DMS79 treated with DMSO at 0.1 percent for 48 hours (cell line): ENCODE data around the gene FIBIN.
"Not testable (repeated sequence)": the region's sequence is repeated elsewhere in the genome, so short reads cannot be mapped to it uniquely, and the experiment has no call there.

Source experiments
- DNase-seq: peaks from one replicate; lab custom pipeline; 2025; lab: John Stamatoyannopoulos, UW

FIBIN gene

DNA sequence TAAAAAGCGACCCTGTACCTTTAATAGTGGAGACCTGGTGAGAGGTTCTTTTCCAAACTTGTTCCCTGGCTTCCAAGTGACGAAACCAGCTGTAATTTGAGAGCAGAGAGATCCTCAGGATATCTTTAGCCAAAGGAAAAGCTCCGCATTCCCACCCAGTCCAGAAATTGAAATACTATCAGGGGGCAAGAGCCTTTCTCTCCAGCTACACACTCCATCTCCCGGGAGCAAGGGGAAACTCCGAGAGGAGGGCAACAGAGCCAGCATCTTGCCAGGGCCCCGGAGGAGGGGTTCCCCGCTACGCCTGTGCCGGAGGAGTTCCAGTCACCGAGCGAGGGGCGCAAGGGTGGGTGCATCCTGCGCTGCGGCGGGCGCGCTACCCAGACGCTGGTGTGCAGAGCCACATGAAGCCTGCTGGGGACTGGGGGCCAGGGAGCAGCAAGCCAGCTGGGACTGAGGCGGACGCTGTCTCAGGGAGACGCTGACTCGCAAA is at the start of gene FIBIN:
FIBIN (plus strand) TSS at position 148 of the 493 bp plus-strand sequence. CDS start 415 bp downstream, outside the sequence.
- no peak for DNase-seq

DNA sequence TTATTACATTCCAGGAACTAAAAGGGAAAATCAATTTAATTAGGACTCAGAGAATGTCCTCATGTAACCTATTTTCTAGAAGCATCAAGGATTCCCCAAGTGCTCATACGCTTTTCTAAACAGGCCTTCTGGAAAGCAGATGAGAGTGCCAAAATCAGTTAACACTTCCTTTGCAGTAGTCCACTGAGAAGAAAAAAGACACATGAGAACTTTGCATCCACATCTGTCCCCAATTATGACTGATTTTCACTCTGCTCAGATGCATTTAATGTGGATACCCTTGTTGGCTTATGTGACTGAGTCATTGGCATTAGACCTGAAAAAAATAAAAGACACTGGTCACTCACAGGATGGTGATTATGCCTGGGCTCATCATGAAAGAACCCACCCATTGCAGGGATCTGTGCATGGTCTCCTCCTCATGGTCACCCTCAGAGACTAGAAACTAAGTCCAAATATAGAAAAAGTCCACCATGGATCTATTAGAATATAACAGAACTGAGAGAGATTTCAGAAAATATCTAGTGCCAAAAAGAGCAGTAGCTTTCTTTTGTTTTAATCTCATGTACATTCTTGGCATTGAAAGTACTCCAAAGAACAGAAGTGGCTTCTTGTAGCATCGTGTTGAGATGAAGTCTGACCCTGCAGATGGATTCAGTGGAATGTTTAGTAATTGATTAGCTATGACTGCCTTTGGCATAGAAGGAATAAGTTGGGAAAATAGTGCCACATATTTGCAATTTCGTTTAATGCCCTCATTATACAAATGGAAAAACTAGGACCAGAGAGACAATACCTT is 48.8 kb upstream of the FIBIN start:
- no peak for DNase-seq

DNA sequence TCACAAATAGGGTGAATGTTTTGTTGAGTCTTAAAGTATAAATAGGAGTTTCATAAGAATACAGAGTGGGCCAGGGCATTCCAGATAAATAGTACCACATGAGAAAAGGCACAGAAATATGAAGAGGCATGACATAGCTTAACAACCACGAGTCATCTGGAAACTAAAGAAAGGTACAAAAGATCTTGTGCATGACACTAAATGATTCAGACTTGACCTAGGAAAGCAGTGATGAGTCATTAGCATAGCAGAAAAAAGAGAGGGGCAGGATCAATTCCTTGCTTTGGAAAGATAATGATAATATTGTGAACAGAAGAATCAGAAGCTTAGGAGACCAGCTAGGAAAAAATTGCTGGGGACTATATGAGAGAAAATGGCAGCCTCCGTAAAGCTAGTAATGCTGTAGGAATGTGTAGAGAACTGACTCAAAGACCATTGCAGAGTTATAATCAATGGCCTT is 47.6 kb upstream of the FIBIN start:
- DNase-seq: no peak

DNA sequence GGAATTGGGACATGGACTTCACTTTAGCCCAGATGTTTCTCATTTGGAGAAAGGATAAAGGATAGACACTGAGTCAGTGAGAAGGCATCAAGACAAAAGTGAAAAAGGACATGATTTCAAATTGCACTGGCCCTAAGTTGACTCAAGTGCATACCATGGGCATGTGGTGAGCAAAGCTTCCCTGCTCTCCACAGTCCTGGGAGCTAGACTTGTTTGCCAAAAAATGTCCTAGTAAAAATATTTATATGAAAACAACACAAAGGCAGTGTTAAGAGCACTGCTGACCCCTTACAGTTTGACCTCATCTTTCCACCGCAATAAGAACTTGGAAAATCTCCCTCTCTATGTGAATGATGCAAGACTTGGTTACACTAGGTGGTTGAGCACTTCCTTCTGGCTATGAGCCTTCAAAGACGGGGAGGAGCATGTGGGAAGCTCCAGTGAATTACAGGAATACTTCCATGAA is 46.5 kb upstream of the FIBIN start:
- no peak for DNase-seq

DNA sequence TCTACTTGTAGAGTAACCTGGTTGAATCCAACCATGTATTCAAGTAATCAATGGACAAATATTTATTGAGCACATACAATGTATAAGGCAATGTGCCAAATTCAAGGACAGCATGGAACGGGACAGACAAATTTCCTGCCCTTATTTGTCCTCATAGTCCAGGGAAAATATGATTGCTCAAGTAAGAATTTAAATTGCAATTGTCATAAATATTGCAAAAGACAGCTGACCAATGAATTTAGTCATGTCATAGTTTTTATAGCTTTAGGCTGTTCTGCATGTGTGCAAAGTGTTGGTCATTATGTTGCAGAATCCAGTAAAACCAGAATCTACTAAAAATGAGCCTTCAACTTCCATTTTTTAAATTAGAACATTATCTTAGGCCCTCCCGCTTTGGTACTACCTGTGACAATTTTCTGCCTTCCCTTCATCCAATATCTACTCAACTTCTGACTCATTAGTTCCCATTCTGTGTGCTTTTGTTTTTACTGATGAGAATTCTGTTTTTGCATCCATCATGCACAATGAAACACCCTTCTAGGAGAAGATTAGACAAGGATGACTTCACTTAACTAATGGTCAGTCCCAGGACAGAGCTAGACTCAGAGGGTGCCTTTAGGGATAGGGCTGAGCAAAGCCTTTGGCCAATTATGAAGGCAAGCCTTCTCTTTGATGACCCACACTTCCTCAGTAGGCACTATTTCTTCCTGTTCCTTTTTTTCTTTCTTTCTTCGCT is 45.8 kb upstream of the FIBIN start:
- DNase-seq: no peak

DNA sequence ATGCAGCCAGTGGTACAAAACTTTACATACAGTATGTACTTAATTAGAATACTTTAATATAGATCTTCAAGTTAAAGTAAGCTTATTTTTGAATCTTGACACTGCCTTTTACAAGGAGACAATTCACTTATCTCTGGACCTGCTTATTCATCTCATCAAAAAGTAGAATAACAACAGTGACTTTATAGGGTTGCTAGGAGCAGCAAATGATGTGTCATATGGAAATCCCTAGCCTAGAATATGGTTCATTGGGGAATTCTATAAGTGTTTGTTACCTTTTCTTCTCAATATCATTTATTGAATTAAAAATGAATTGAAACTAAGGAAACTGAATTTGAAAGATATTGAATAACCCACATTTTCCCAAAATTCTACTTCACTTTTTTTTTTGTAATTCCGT is 45.0 kb upstream of the FIBIN start:
- no peak for DNase-seq

DNA sequence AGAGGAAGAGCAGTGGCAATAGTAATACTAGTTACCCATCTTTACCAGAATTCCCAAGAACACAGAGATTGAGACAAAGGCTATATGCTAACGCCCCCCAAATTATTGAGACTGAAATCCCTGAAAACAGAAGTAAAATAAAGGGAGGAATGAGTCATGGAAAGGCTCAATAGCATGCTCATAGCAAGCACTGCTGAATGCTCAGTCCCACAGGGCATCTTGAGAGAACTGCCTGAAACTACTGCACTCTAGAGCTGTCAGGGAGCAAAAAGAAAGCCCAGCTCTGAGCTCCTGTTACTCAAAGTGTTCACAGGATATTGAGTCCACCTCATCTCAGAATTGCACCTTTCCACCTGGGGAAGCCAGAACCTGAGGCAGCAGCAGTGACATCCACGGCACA is 44.1 kb upstream of the FIBIN start:
- DNase-seq: no peak

DNA sequence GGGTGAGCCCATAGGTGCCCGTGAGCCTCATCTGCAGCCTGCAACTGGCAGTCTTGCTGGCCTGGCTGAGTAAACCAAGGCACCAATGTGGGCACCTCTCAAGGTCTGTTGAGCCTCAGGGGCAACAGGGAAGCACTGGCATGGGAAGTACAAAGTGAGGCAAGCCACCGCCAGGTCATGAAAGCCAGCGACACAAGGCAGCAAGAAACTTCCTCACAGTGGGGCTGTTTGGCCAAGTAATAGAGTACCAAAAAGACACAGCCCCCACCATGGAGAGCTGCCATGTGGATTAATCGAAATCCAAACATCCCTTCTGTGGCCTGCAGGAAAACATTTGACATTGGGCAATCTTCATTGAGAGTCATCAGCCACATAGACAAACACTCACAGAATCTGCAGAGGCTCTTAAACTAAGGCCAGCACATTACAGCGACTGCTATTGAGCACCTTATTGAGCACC is 43.6 kb upstream of the FIBIN start:
- DNase-seq: no peak

DNA sequence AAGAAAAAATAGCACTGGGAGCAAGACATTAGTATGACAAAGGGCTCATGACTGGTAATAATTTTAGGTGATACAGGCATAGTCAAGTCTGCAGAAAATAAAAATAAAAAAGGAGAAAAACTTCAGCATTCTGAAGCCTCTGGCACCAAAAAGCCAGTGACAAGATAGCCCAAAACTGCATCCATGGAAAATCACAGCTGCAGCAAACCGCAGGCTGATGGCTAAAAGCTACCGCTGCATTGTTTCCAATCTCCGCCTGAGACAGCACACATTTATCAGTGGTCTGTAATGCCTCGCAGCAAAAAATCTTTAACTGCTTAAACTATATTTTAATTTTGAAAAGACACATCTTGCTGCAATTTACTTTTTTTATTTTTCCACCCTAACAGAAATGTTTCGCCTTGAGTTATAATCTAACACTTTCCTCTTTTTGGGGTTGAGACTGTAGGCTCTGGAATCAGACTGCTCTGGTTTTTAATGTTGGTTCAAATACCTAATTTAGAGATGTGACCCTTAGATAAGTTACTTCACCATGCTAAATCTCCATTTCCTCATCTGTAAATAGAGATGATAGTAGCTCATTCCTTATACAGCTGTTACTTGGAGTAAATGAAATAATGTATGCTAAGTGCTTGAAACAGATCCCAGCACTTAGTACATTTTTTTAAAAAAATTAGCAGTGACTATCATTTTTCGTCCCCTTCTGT is 42.0 kb upstream of the FIBIN start:
- DNase-seq: no peak

DNA sequence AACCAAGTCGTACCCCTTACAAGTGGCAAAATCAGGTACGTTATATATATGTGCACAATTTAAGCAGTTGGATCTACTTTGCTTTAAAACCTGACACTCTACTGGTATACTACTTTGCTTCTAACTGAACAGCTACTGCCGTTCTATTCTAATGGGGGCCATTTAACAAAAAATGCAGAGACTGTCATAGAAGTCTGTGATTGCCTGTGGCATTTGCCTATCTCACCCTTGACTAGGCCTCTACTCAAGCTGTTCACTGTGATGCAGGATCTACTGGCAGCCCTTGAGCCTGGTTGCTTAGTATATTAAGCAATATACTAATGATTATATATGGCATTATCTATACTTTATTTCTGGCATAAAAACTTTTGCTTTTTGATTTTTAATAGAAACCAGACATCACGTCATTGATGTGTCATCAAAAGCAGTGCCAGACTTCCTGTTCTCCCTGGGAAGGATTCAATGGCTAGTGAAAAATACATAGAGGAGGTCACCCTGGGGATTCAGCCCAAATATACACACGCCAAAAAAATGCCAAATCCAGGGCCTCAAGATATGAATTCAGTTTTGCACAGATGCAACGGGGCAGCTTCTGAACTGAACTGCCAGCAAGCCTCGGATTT is 40.0 kb upstream of the FIBIN start:
- DNase-seq: no peak

DNA sequence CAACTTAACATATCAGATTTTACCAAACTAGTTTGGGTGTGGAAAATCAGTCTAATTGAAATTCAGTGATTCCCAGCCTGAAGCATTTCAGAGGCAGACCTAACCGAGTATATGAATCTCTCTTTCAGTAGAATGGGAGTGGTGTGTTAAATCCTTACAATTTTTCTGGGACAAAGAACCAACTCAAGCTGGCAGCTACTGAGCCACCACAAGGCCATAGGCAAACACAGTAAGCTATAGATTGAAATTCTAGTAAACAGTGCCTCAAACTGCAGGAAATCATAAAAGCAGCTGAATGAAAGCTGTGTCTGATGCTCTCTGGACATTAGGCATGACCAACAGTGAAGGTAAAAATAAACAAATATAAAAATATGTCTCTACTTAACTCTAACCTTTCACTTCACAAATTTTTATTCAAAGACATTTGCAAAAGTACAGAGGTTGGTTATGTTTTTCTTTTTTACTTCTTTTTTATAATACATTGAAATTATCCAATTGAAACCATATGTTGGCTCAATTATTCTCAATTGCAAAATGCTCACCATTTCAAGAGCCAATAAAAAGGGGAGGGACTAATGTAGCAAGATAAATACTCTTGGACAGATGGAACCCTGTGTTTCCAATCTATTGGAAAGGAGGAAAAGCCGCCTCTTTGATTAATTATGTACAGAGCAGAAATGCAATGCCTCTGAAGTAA is 35.8 kb upstream of the FIBIN start:
- no peak for DNase-seq

DNA sequence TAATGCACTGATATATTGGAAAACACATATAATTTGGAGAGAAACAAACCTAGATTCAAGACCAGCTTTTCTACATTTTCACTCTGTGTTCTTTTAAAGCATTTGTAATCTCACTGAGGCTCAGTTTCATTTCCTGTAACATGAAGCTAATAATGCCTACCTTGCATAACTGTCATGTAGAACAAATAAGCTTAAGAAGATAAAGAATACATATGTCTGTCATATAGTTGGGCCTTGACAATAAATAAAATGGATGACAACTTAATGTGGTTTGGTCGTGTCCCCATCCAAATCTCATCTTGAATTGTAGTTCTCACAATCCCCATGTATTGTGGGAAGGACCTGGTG is 35.2 kb upstream of the FIBIN start:
- no peak for DNase-seq

DNA sequence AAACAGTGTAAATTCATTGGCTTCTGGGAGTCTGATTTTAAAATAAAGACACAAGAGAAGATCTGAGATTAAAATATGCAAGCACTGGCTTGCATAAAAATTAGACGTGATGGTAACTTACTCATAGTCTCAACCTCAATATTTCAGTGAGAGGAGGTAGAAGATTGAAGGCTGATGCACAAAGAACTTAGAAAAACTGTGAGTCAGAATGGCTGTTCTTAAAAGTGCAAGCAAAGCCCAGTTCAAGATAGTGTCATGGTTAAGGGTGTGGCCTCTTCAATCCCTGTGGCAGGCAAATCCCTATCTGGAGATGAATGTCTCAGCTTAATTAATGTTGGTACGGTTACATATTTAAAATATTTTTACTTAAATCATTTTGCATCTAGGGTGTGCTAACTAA is 33.6 kb upstream of the FIBIN start:
- no peak for DNase-seq

DNA sequence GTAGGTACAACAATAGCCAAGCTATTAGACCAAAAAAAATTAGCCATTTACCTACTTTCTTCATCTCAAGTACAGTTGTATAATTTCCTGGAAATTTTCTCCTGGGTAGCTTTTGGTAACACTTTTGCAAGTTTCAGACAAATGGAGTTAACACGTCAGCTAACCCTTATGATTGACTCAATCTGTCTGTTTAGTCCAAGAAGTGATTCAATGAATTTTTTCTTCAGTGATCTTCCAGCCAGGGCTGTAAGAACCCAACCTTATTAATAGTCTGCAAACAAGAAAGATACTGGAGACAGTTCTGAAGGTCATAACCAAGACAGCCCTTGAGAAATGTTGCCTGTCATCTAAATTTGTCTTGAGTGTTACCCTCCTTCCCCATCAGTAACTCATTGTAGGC is 30.1 kb upstream of the FIBIN start:
- no peak for DNase-seq

DNA sequence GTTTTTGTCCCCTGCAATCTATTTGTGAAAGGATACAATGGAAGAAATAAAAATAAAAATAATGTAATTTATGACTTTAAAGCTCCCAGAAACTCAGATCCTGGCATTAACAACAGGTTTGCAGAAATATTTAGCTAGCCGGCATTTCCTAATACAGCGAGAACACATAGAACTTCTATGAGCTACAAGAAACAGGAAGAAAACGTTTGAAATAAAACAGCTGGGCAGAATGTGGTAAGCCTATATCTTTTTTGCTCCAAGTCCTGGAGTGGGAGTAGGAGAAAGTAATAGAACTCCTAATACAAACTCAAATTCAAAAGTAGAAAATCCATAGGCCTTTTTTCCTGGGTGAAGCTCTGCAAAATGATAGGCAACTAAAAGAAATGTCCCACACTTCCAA is 29.6 kb upstream of the FIBIN start:
- no peak for DNase-seq

DNA sequence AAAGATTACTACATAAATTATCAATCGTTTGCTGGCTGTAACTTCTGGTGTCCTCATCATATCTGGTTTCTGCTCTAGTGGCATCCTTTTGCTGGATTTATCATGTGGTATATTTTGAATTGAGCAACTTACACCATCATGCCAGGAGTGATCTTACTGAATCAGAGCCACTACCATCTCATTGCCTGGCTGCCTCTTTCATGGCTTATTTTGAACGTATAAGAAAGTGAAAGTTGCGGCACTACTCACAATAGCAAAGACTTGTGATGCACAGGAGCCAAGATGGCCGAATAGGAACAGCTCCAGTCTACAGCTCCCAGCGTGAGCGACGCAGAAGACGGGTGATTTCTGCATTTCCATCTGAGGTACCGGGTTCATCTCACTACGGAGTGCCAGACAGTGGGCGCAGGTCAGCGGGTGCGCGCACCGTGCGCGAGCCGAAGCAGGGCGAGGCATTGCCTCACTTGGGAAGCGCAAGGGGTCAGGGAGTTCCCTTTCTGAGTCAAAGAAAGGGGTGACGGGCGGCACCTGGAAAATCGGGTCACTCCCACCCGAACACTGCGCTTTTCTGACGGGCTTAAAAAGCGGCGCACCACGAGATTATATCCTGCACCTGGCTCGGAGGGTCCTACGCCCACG is 28.9 kb upstream of the FIBIN start:
- not testable (repeated sequence) for DNase-seq

DNA sequence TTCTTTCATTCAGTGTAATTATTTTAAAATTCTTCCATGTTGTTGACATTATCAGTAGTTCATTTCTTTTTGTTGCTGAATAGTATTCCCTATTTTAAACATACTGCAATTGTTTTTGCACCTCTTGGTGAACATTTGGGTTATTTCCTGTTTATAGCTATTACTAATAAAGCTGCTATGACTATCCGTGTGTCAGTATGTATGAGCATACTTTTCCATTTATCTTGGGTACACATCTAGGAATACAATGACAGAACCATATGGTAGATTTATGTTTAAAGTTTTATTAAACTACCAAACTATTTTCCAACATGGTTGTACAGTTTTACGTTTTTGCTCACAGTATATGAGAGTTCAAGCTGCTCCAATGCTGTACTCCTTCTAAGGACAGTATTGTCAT is 22.0 kb upstream of the FIBIN start:
- DNase-seq: no peak

DNA sequence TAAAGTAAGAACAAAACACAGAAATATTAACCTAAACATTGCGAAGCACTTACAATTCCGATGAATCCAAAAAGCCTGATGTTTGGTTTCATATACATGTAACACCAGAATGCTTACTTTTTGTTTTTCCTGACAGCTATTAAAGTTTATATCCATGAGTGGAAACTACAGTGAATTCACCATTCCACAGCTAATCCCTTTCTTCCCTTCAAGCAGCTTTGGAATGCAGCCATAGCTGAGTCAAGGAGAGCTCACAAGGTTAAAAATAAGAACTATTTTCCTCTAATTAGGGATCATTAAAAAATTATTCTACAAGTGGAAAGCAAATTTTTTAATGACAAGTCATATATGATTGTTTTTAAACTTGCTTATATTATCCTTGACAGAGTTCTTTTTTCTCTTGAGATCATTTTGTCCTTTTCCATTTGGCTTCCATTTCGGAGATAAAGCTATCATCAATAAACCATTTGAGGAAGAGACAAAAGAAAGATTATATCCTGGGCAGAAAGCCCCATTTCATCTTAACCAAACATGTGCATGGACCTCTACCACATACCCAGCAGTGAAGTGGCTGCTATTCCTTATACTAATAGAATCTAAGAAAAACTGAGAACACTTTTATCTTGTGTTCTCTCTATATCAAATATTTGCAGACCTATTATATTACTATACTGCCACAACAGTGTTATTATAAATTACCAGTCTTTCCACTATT is 19.7 kb upstream of the FIBIN start:
- no peak for DNase-seq

DNA sequence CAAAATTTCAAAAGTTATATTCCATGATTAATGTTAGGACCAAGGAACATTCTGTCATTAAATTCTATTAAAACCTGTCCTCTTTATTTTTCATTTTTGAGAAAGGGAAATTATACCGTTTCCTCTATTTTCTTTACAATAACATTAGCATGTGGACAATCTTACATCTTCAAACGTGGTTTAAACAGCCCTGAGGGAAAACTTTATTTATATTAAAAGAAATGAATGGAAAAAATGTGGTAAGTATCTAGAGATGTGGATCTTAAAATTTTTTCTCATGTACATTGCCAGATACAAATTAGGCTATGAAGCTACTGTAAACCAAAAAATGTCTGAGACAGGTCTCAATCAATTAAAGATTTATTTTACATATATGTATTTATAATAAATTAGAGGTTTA is 18.9 kb upstream of the FIBIN start:
- no peak for DNase-seq

DNA sequence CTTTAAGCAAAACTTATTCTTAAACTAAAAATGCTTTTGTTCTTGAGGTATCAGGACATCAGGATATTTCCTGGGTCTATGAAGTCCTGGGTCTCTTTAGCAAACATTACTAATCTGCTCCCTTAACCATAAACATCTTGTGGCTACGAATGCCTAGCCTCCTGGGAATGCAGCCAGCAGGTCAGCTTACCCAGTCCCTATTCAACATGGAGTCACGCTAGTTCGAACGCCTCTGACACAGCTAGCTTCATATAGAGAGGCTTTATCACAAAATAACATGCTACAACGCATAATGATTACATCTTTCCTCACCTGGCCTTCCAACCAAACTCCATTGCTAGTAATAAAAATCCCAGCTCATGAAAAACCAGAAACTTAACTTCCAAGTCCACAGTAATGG is 17.5 kb upstream of the FIBIN start:
- DNase-seq: no peak
